Vagina (tissue), 2 donors: ENCODE results near the gene CCDC170. TPM values are rescaled to one million over a fixed set of nuclear protein-coding genes. Genes with fewer than 3 reads are reported as not detected.

Experiments used
- DNase-seq, 2 donors: peaks; one replicate each; pipeline ENCODE4 v3.0.0-alpha.2; 2017; ENCODE audit errors: extremely low spot score in 2 of 2
- H3K27ac ChIP-seq: fragments of 200-600 bp; sonication (generic); one replicate; pipeline ENCODE4 v1.5.1; 2019
- H3K27me3 ChIP-seq: fragments of 200-600 bp; sonication (generic); one replicate; pipeline ENCODE4 v1.5.1; 2019
- H3K36me3 ChIP-seq, 2 donors: fragments of 200-600 bp; sonication (generic); one replicate each; pipeline ENCODE4 v1.5.1; 2017 to 2019
- H3K4me1 ChIP-seq: fragments of 200-600 bp; sonication (generic); one replicate; pipeline ENCODE4 v1.5.1; 2019
- H3K4me3 ChIP-seq, 2 donors: fragments of 200-600 bp; sonication (generic); 1 replicate in 1 of 2; 2 replicates in 1 of 2; pipeline ENCODE4 v1.5.1; 2016 to 2019
- H3K9me3 ChIP-seq: fragments of 200-600 bp; sonication (generic); one replicate; pipeline ENCODE4 v1.5.1; 2019
- CTCF ChIP-seq, 3 experiments: fragments of 450-650 bp in 2 of 3; fragments of 200-600 bp in 1 of 3; sonication (generic) in 1 of 3; IDR thresholded peaks; one replicate each; pipeline ENCODE4 v1.5.1; 2017 to 2019; ENCODE audit warnings: antibody characterized with exemption in 3 of 3, mild to moderate bottlenecking in 2 of 3, moderate library complexity in 2 of 3
- POLR2A ChIP-seq, 2 donors: fragments of 450-650 bp; IDR thresholded peaks; one replicate each; pipeline ENCODE4 v1.6.1; 2017; ENCODE audit warnings: antibody characterized with exemption in 2 of 2, mild to moderate bottlenecking in 2 of 2, moderate library complexity in 2 of 2
- POLR2AphosphoS5 ChIP-seq, 2 donors: sonication (generic); formaldehyde crosslinking; IDR thresholded peaks; one replicate each; pipeline ENCODE4 v1.9.0; 2017; ENCODE audit warnings: antibody characterized with exemption in 2 of 2, mild to moderate bottlenecking in 2 of 2, low read depth in 1 of 2; ENCODE audit not compliant: insufficient read depth in 1 of 2
- intact Hi-C: fragments of 100-400 bp; cut with DNase I; formaldehyde crosslinking; loops from one replicate; pipeline ENCODE4 v1.15.1; 2023
- total RNA-seq: library from RNA; depleted of rRNA; stranded (reverse); fragments of >200 nt; gene quantifications from one replicate; pipeline ENCODE4 v1.2.3, GENCODE V29; 2016

The CCDC170 gene
- total RNA-seq, 1 donor from 2014 or later = 2.0 TPM

DNA sequence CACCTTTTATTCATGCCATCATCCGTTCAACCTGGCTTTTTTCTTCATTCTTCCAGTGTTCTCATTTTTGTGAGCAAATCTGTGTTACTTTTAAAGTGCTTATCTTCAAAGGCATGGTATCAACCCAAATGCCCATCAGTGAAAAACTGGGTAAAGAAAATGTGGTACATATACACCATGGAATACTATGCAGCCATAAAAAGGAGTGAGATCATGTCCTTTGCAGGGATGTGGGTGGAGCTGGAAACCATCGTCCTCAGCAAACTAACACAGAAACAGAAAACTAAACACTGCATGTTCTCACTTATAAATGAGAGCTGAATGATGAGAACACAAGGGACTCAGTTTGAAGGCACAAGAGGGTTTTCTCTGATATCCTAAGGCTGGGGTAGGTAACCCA lies 130.3 kb downstream of the CCDC170 start:
- TF ChIP-seq CTCF (IDR thresholded peaks at IDR 0.05) = no peak
- TF ChIP-seq POLR2AphosphoS5 (IDR thresholded peaks at IDR 0.05; ENCODE audit: insufficient read depth in 1 of 2, low read depth in 1 of 2) = no peak
- TF ChIP-seq POLR2A (IDR thresholded peaks at IDR 0.05) = no peak
- Histone ChIP-seq H3K27ac (no peak overlapping the region), H3K4me1 (peaks cover 10% of the 10 kb centered on the region), H3K9me3 (no peaks in the 10 kb centered on the region), H3K36me3 (no peaks in the 10 kb centered on the region), H3K4me3 (no peak overlapping the region), H3K27me3 (no peaks in the 10 kb centered on the region)
- intact Hi-C loops = no loop called here
- no peak for DNase-seq

DNA sequence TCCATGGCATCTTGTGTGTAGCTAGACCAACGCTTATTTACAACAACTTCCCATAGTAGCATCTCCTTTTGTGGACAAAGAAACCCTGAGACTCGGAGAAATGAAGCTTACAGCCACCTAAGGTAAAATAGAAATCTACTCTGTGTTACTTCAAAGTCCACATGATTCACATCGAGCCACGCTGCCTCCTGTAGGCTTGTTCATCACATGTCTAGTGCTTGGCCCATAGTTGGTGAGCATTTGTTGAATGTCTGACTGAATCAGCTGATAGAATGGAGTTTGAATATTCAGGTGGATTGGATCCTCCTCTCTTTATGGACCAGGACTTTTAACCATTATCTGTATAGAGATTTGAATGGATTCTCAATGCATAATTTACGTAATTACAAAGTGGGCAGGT lies 130.7 kb downstream of the CCDC170 start:
- no peak overlapping the region for H3K27ac ChIP-seq
- no peaks in the 10 kb centered on the region for H3K36me3 ChIP-seq
- intact Hi-C loops = no loop called here
- H3K27me3 ChIP-seq = no peaks in the 10 kb centered on the region
- no peak for TF ChIP-seq POLR2A (IDR thresholded peaks at IDR 0.05)
- TF ChIP-seq POLR2AphosphoS5 (IDR thresholded peaks at IDR 0.05; ENCODE audit: insufficient read depth in 1 of 2, low read depth in 1 of 2) = no peak
- no peak for TF ChIP-seq CTCF (IDR thresholded peaks at IDR 0.05)
- H3K9me3 ChIP-seq = no peaks in the 10 kb centered on the region
- H3K4me1 ChIP-seq = peaks cover 13% of the 10 kb centered on the region
- no peak for DNase-seq
- H3K4me3 ChIP-seq = no peak overlapping the region

DNA sequence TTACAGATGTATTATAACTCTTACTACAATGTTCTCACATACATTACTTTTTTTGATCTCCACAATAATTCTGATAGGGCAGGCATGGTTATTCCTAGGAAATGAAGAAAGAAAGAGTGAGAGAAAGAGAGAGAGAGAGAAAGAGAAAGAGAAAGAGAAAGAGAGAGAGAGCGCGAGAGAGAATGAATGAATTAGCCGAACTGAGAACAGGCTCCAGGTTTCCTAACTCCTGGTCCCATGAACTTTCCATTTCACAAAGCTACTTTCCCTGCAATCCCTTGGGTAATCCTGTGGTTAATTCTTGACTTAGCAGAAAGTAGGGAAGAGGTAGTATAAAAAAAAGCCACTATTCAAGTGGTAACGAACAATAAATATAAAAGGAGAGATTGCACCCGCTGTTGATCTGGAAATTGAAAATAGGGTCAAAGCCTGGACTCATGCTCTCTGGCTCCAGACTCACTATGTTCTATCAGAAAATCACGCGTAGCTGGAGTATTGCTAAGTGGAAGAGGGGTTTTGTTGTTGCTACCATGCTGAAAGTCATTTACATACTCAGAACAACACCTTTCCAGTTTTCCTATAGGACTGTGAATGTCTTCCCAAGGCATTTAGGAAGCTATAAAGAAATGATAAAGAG lies 131.2 kb downstream of the CCDC170 start:
- peaks cover 18% of the 10 kb centered on the region for H3K4me1 ChIP-seq
- H3K36me3 ChIP-seq = no peaks in the 10 kb centered on the region
- H3K27me3 ChIP-seq = no peaks in the 10 kb centered on the region
- H3K4me3 ChIP-seq = no peak overlapping the region
- intact Hi-C loops = no loop called here
- no peaks in the 10 kb centered on the region for H3K9me3 ChIP-seq
- TF ChIP-seq POLR2A (IDR thresholded peaks at IDR 0.05) (no peak), CTCF (IDR thresholded peaks at IDR 0.05) (no peak), POLR2AphosphoS5 (IDR thresholded peaks at IDR 0.05; ENCODE audit: insufficient read depth in 1 of 2, low read depth in 1 of 2) (no peak)
- DNase-seq = no peak
- H3K27ac ChIP-seq = no peak overlapping the region

GRCh38 chr6:151627689-151628444 lies 134.1 kb downstream of the CCDC170 start:
- Histone ChIP-seq H3K9me3 (no peaks in the 10 kb centered on the region), H3K4me3 (no peak overlapping the region), H3K36me3 (no peaks in the 10 kb centered on the region), H3K27me3 (no peaks in the 10 kb centered on the region), H3K4me1 (peaks cover 38% of the 10 kb centered on the region), H3K27ac (no peak overlapping the region)
- intact Hi-C loops = no loop called here
- TF ChIP-seq POLR2AphosphoS5 (IDR thresholded peaks at IDR 0.05; ENCODE audit: insufficient read depth in 1 of 2, low read depth in 1 of 2) = no peak
- TF ChIP-seq CTCF (IDR thresholded peaks at IDR 0.05) = no peak
- TF ChIP-seq POLR2A (IDR thresholded peaks at IDR 0.05) = no peak
- no peak for DNase-seq

GRCh38 chr6:151629791-151630190 lies 136.0 kb downstream of the CCDC170 start:
- intact Hi-C loops = no loop called here
- no peaks in the 10 kb centered on the region for H3K9me3 ChIP-seq
- H3K36me3 ChIP-seq = no peaks in the 10 kb centered on the region
- TF ChIP-seq CTCF (IDR thresholded peaks at IDR 0.05) (no peak), POLR2A (IDR thresholded peaks at IDR 0.05) (no peak), POLR2AphosphoS5 (IDR thresholded peaks at IDR 0.05; ENCODE audit: insufficient read depth in 1 of 2, low read depth in 1 of 2) (no peak)
- DNase-seq = no peak
- H3K4me3 ChIP-seq = no peak overlapping the region
- H3K27me3 ChIP-seq = no peaks in the 10 kb centered on the region
- H3K27ac ChIP-seq = peak overlapping the region; percentile 54
- H3K4me1 ChIP-seq = peaks cover 38% of the 10 kb centered on the region
